ENCODE data around the gene PTPN20.

PTPN20 gene

GRCh38 chr10:47025540-47026300, 114.5 kb downstream of the PTPN20 start:
- Histone ChIP-seq H3K4me3 (ENCODE audit: low read depth, low read length, poor library complexity, severe bottlenecking) (no peak overlapping the region), H3K9ac (ENCODE audit: low read length) (no peak overlapping the region), H3K9me3 (ENCODE audit: low read length) (no peaks in the 10 kb centered on the region), H2AFZ (ENCODE audit: low read length) (no peak overlapping the region), H3K4me2 (ENCODE audit: low read length) (no peak overlapping the region), H3K9me2 (ENCODE audit: low read depth, low read length) (no peaks in the 10 kb centered on the region), H3K79me2 (ENCODE audit: insufficient read depth, low read length) (no peaks in the 10 kb centered on the region), H3K27ac (ENCODE audit: low read depth, low read length, poor library complexity, severe bottlenecking) (no peak overlapping the region), H3K27me3 (ENCODE audit: insufficient read depth, low read length) (no peaks in the 10 kb centered on the region), H3F3A (ENCODE audit: insufficient read depth, low read length) (no peaks in the 10 kb centered on the region), H4K20me1 (ENCODE audit: insufficient read depth, low read length) (no peaks in the 10 kb centered on the region), H3K4me1 (ENCODE audit: insufficient read depth, low read length, severe bottlenecking) (no peaks in the 10 kb centered on the region), H3K36me3 (ENCODE audit: insufficient read depth, low read length) (no peaks in the 10 kb centered on the region)
- TF ChIP-seq CTCF (IDR thresholded peaks at IDR 0.05; ENCODE audit: low read length) (no peak), EZH2 (IDR thresholded peaks at IDR 0.05; ENCODE audit: borderline replicate concordance, low read length) (no peak)

- no peak overlapping the region for H3K9ac ChIP-seq (ENCODE audit: low read length)
- no peak for TF ChIP-seq EZH2 (IDR thresholded peaks at IDR 0.05; ENCODE audit: borderline replicate concordance, low read length)
- no peak for TF ChIP-seq CTCF (IDR thresholded peaks at IDR 0.05; ENCODE audit: low read length)
- no peak overlapping the region for H3K4me3 ChIP-seq (ENCODE audit: low read depth, low read length, poor library complexity, severe bottlenecking)
- no peaks in the 10 kb centered on the region for H3K9me3 ChIP-seq (ENCODE audit: low read length)
- H3F3A ChIP-seq (ENCODE audit: insufficient read depth, low read length) = no peaks in the 10 kb centered on the region
- H4K20me1 ChIP-seq (ENCODE audit: insufficient read depth, low read length) = no peaks in the 10 kb centered on the region
- no peaks in the 10 kb centered on the region for H3K36me3 ChIP-seq (ENCODE audit: insufficient read depth, low read length)
- H3K9me2 ChIP-seq (ENCODE audit: low read depth, low read length) = no peaks in the 10 kb centered on the region
- no peak overlapping the region for H2AFZ ChIP-seq (ENCODE audit: low read length)
- no peaks in the 10 kb centered on the region for H3K79me2 ChIP-seq (ENCODE audit: insufficient read depth, low read length)
- H3K4me2 ChIP-seq (ENCODE audit: low read length) = no peak overlapping the region
- no peaks in the 10 kb centered on the region for H3K27me3 ChIP-seq (ENCODE audit: insufficient read depth, low read length)
- H3K4me1 ChIP-seq (ENCODE audit: insufficient read depth, low read length, severe bottlenecking) = no peaks in the 10 kb centered on the region
- H3K27ac ChIP-seq (ENCODE audit: low read depth, low read length, poor library complexity, severe bottlenecking) = no peak overlapping the region
These were observed 115.3 kb downstream of the PTPN20 start for GRCh38 chr10:47026301-47027107.

GRCh38 chr10:47027108-47027783, 116.0 kb downstream of the PTPN20 start:
- no peaks in the 10 kb centered on the region for H3K79me2 ChIP-seq (ENCODE audit: insufficient read depth, low read length)
- H3K9me3 ChIP-seq (ENCODE audit: low read length) = no peaks in the 10 kb centered on the region
- no peak overlapping the region for H2AFZ ChIP-seq (ENCODE audit: low read length)
- H3K36me3 ChIP-seq (ENCODE audit: insufficient read depth, low read length) = no peaks in the 10 kb centered on the region
- no peak overlapping the region for H3K9ac ChIP-seq (ENCODE audit: low read length)
- no peaks in the 10 kb centered on the region for H4K20me1 ChIP-seq (ENCODE audit: insufficient read depth, low read length)
- no peak overlapping the region for H3K4me3 ChIP-seq (ENCODE audit: low read depth, low read length, poor library complexity, severe bottlenecking)
- no peak overlapping the region for H3K27ac ChIP-seq (ENCODE audit: low read depth, low read length, poor library complexity, severe bottlenecking)
- H3K4me2 ChIP-seq (ENCODE audit: low read length) = no peak overlapping the region
- no peaks in the 10 kb centered on the region for H3K9me2 ChIP-seq (ENCODE audit: low read depth, low read length)
- TF ChIP-seq CTCF (IDR thresholded peaks at IDR 0.05; ENCODE audit: low read length) (no peak), EZH2 (IDR thresholded peaks at IDR 0.05; ENCODE audit: borderline replicate concordance, low read length) (no peak)
- H3K27me3 ChIP-seq (ENCODE audit: insufficient read depth, low read length) = no peaks in the 10 kb centered on the region
- no peaks in the 10 kb centered on the region for H3F3A ChIP-seq (ENCODE audit: insufficient read depth, low read length)
- no peaks in the 10 kb centered on the region for H3K4me1 ChIP-seq (ENCODE audit: insufficient read depth, low read length, severe bottlenecking)
